Right lobe of liver (tissue), 4 donors: ENCODE results near the gene C9orf50.

ENCODE experiments used
- CTCF ChIP-seq, 4 donors: fragments of 200-600 bp in 3 of 4; fragments of 450-650 bp in 1 of 4; IDR thresholded peaks; one replicate each; pipeline versions ENCODE4 v1.5.1 to v1.8.0; 2016 to 2022; ENCODE audit warnings: antibody characterized with exemption in 4 of 4, mild to moderate bottlenecking in 2 of 4
- POLR2A ChIP-seq: fragments of 450-650 bp; IDR thresholded peaks from one replicate; pipeline ENCODE4 v1.6.1; 2017; ENCODE audit warnings: antibody characterized with exemption, mild to moderate bottlenecking
- donor health status: DM: no; HTN: no; CAD: no.
- donor health status: DM: no; HTN: no; CAD: no.
- donor health status: DM: no; HTN: yes; CAD: no.

- TF ChIP-seq CTCF (IDR thresholded peaks at IDR 0.05) (no peak), POLR2A (no peak)
These were observed 12.9 kb upstream of the C9orf50 start for GRCh38 chr9:129633848-129634247.
